D721Med (cell line): ENCODE data around the gene TNFSF10.

Experiments used
- DNase-seq: peaks from one replicate; pipeline ENCODE4 v3.0.0; 2011; ENCODE audit warnings: low spot score; ENCODE audit not compliant: insufficient read length
- FAIRE-seq: peaks from 2 replicates; lab custom pipeline; 2011; peaks lifted over from hg19 to GRCh38; lab: Jason Lieb, UNC
- TF ChIP-seq, protein P1 (sequence below): IDR thresholded peaks from 2 replicates; pipeline ENCODE4 v1.5.1; 2012; ENCODE audit warnings: mild to moderate bottlenecking, control low read depth; ENCODE audit not compliant: insufficient read depth; ENCODE audit errors: missing control alignments

The TNFSF10 gene

GRCh38 chr3:172537507-172538158 is 14.4 kb upstream of the TNFSF10 start:
- DNase-seq (no peak), FAIRE-seq (no peak)
- TF ChIP-seq, protein P1, sequence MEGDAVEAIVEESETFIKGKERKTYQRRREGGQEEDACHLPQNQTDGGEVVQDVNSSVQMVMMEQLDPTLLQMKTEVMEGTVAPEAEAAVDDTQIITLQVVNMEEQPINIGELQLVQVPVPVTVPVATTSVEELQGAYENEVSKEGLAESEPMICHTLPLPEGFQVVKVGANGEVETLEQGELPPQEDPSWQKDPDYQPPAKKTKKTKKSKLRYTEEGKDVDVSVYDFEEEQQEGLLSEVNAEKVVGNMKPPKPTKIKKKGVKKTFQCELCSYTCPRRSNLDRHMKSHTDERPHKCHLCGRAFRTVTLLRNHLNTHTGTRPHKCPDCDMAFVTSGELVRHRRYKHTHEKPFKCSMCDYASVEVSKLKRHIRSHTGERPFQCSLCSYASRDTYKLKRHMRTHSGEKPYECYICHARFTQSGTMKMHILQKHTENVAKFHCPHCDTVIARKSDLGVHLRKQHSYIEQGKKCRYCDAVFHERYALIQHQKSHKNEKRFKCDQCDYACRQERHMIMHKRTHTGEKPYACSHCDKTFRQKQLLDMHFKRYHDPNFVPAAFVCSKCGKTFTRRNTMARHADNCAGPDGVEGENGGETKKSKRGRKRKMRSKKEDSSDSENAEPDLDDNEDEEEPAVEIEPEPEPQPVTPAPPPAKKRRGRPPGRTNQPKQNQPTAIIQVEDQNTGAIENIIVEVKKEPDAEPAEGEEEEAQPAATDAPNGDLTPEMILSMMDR: no peak

DNA sequence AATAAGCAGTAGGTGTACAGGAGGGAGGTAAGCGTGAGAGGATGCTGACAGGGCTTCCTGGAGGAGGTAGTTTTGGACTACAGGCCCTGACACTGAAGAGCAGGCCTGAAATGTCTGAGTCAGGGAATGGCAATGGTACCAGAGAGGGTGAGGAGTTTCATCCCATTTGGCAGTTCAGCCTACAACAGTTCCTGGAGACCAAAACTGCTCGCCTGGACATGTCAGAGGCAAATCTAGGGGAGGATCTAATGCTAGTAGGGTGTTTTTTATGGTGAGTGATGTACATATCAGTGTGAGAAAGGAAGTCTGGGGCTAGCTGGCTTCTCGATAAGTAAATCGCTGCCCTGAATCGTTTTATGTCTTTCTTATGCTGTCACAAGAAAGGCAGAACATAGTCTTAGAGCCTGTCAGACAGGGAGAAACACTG is 13.8 kb upstream of the TNFSF10 start:
- TF ChIP-seq, protein P1: no peak
- DNase-seq (no peak), FAIRE-seq (no peak)

DNA sequence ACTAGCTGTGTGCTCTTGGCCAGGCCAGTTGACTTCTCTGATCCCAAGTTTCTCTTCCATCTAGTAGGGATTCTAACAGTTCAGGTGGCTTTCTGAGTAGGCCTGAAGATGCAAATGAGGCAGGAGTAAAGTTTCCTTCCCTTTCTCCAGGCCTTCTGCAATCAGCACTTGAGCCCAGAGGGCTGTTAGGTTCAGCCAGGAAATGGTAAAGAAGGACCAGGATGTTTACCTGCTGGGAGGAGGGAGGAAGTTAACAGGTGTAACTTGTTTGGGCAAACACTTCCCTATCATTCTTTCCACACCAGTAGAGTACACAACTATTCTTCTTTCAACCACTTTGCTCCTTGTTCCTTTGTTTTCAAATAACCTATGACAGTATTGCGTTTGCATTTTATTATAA is 13.3 kb upstream of the TNFSF10 start:
- TF ChIP-seq, protein P1: no peak
- FAIRE-seq (no peak), DNase-seq (no peak)

- FAIRE-seq (no peak), DNase-seq (no peak)
- TF ChIP-seq, protein P1: no peak
Observed at GRCh38 chr3:172530566-172530965, 7.3 kb upstream of the TNFSF10 start.

DNA sequence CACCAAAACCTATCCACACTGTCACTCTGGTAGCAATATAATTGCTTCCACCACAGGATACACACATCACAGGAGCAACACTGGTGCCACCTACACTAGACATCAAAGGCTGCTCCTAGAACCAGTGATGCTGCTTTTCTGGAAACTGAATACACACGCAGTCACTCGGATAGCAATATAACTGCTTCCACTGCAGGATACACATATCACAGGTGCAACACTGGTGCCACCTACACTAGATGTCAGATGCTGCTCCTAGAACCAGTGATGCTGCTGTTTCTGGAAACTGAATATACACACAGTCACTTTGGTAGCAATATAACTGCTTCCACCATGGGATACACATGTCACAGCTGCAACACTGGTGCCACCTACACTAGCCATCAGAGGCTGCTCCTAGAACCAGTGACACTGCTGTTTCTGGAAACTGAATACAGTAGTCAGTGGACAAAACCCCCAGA is 6.9 kb upstream of the TNFSF10 start:
- TF ChIP-seq, protein P1: no peak
- FAIRE-seq: no peak
- no peak for DNase-seq

DNA sequence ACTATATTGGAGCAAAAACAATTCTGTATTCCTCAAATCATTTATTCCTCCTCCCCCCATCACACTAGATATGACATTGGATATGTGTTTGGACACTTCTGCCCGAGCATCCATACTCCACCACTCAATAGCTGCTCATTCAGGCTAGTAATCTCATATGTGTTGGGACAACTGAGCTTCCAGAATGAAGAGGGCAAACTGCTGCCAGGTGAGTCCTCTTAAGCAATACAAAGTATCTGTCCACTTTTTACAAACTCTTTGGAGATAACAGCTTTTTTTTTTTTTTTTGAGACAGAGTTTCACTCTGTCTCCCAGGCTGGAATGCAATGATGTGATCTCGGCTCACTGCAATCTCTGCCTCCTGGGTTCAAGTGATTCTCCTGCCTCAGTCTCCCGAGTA is 5.4 kb upstream of the TNFSF10 start:
- no peak for FAIRE-seq
- TF ChIP-seq, protein P1: no peak
- no peak for DNase-seq

GRCh38 chr3:172527306-172527705 is 4.1 kb upstream of the TNFSF10 start:
- FAIRE-seq: no peak

More at GRCh38 chr3:172527306-172527705, 4.1 kb upstream of the TNFSF10 start:
- TF ChIP-seq, protein P1: no peak
- DNase-seq: no peak
